ENCODE data around the gene LIMS3.
"Not testable (repeated sequence)": the region's sequence is repeated elsewhere in the genome, so short reads cannot be mapped to it uniquely, and the experiment has no call there.

LIMS3 gene

DNA sequence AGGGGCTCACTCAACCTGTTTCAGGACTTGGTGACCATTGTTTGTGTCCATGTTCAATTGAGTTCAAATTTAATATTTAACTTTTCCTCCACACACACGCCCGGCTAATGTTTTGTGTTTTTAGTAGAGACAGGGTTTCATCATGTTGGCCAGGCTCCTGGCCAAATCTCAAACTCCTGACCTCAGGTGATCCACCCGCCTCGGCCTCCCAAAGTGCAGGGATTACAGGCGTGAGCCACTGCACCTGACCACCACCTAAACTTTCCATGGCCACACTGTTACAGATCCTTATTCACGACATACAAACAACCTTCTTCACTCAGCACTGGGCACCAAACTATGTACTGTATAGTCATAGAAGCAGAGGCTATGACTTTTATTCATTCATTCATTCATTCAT is 4.3 kb upstream of the LIMS3 start:
- not testable (repeated sequence) for H4K91ac ChIP-seq (ENCODE audit: low read depth, low read length, poor library complexity); H3K79me1 ChIP-seq (ENCODE audit: low read depth, low read length); H3K4me2 ChIP-seq (ENCODE audit: insufficient read depth, low read length, poor library complexity, severe bottlenecking); H3K18ac ChIP-seq (ENCODE audit: low read length); H3K9me3 ChIP-seq (replicated peaks in 1 of 2; ENCODE audit: control insufficient read depth in 2 of 2, insufficient read depth in 1 of 2, low read depth in 1 of 2, low read length in 2 of 2); H3K4ac ChIP-seq (ENCODE audit: low read length); H3K4me3 ChIP-seq (ENCODE audit: low read length in 2 of 2); H3K36me3 ChIP-seq (replicated peaks in 1 of 2; ENCODE audit: control insufficient read depth in 2 of 2, insufficient read depth in 2 of 2, low read length in 2 of 2); H3K4me1 ChIP-seq (ENCODE audit: control insufficient read depth in 2 of 2, insufficient read depth in 1 of 2, low read depth in 1 of 2, low read length in 2 of 2); H2BK12ac ChIP-seq (ENCODE audit: low read length); H3K23ac ChIP-seq (ENCODE audit: low read depth, low read length, poor library complexity); H3K27ac ChIP-seq (replicated peaks; ENCODE audit: low read length); H2BK120ac ChIP-seq (ENCODE audit: low read depth, low read length); H3K14ac ChIP-seq (ENCODE audit: low read length); H3K27me3 ChIP-seq (ENCODE audit: control insufficient read depth in 3 of 3, insufficient read depth in 3 of 3, low read depth in 1 of 3, low read length in 3 of 3); H2AFZ ChIP-seq (ENCODE audit: low read length); H2BK15ac ChIP-seq (ENCODE audit: low read length); H3K9ac ChIP-seq (ENCODE audit: low read depth, low read length, poor library complexity); H2AK5ac ChIP-seq (ENCODE audit: low read depth, low read length); H2BK5ac ChIP-seq (ENCODE audit: low read length); H4K8ac ChIP-seq (ENCODE audit: low read depth, low read length); DNase-seq (ENCODE audit: low spot score)
- WGBS, 2 donors (ENCODE audit: extremely low coverage in 2 of 2, insufficient read length in 2 of 2, insufficient replicate concordance in 1 of 2), result no CpG with 5 or more reads among the region's 6 CpGs

DNA sequence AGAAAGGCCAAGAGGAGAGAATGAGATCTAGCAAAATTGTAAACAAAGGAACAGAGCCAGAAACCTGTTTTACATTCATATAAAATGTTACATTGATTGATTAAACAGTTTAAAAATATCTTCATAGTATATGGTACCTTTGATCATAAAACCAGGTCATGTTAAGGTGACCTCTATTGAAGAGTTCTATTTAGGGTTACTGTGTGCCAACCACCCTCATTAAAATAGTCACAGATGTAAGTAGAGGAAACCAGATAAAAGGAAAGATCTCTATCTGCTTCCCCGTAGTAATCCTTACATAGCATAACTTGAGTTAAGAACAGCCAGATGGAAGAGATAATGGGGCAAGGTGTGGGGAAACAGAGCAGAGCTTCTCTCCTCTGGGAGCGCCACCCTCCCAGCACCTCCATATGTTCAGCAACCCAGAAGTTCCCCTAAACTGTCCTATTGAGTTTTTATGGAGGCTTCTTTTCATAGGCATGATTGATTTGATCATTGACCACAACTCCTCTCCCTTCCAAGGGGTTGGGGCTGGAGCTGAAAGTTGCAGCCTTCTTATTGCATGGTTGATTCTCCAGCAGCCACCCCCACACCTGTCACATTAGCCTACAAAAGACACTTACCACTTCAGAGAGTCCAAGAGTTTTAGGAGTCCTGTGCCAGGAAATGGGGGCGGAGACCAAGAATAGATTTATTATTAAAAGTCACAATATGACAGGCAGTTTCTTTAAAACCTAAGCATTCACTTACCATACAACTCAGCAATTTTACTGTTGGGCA is 3.2 kb upstream of the LIMS3 start:
- H3K4me2 ChIP-seq (ENCODE audit: insufficient read depth, low read length, poor library complexity, severe bottlenecking); H2AK5ac ChIP-seq (ENCODE audit: low read depth, low read length); H2BK15ac ChIP-seq (ENCODE audit: low read length); H3K9me3 ChIP-seq (replicated peaks in 1 of 2; ENCODE audit: control insufficient read depth in 2 of 2, insufficient read depth in 1 of 2, low read depth in 1 of 2, low read length in 2 of 2); H3K4me3 ChIP-seq (ENCODE audit: low read length in 2 of 2); H4K91ac ChIP-seq (ENCODE audit: low read depth, low read length, poor library complexity); H4K8ac ChIP-seq (ENCODE audit: low read depth, low read length); H3K4ac ChIP-seq (ENCODE audit: low read length); H3K18ac ChIP-seq (ENCODE audit: low read length); H3K4me1 ChIP-seq (ENCODE audit: control insufficient read depth in 2 of 2, insufficient read depth in 1 of 2, low read depth in 1 of 2, low read length in 2 of 2); DNase-seq (ENCODE audit: low spot score); H3K27ac ChIP-seq (replicated peaks; ENCODE audit: low read length); H3K9ac ChIP-seq (ENCODE audit: low read depth, low read length, poor library complexity); H3K27me3 ChIP-seq (ENCODE audit: control insufficient read depth in 3 of 3, insufficient read depth in 3 of 3, low read depth in 1 of 3, low read length in 3 of 3); H3K79me1 ChIP-seq (ENCODE audit: low read depth, low read length); H3K36me3 ChIP-seq (replicated peaks in 1 of 2; ENCODE audit: control insufficient read depth in 2 of 2, insufficient read depth in 2 of 2, low read length in 2 of 2); H2AFZ ChIP-seq (ENCODE audit: low read length); H3K23ac ChIP-seq (ENCODE audit: low read depth, low read length, poor library complexity); H3K14ac ChIP-seq (ENCODE audit: low read length); H2BK12ac ChIP-seq (ENCODE audit: low read length); H2BK5ac ChIP-seq (ENCODE audit: low read length); H2BK120ac ChIP-seq (ENCODE audit: low read depth, low read length): not testable (repeated sequence)
- WGBS, 2 donors (ENCODE audit: extremely low coverage in 2 of 2, insufficient read length in 2 of 2, insufficient replicate concordance in 1 of 2), result no CpG with 5 or more reads among the region's 3 CpGs

DNA sequence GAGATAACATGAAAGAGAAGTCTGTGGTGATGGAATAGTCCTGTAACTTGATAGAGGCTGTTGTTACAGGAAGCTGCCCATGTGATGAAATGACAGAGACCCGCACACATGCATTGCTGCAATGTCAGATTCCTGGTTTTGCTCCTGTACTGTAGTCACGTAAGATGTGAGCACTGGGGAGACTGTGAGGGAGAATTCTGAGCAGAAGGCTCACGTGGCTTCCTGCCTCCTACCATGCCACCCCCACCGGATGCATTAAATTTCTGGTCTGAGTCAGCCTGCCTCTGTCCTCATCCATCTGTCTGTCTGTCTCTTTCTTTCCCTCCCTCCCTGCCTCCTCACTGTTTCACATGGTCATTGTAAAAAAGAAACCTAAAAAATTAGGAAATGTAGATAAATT is 2.3 kb upstream of the LIMS3 start:
- H3K4me3 ChIP-seq (ENCODE audit: low read length in 2 of 2); H3K36me3 ChIP-seq (replicated peaks in 1 of 2; ENCODE audit: control insufficient read depth in 2 of 2, insufficient read depth in 2 of 2, low read length in 2 of 2); H3K27ac ChIP-seq (replicated peaks; ENCODE audit: low read length); H3K4ac ChIP-seq (ENCODE audit: low read length); H3K4me2 ChIP-seq (ENCODE audit: insufficient read depth, low read length, poor library complexity, severe bottlenecking); H2BK5ac ChIP-seq (ENCODE audit: low read length); H3K14ac ChIP-seq (ENCODE audit: low read length); H3K4me1 ChIP-seq (ENCODE audit: control insufficient read depth in 2 of 2, insufficient read depth in 1 of 2, low read depth in 1 of 2, low read length in 2 of 2); H2AFZ ChIP-seq (ENCODE audit: low read length); H3K79me1 ChIP-seq (ENCODE audit: low read depth, low read length); DNase-seq (ENCODE audit: low spot score); H3K9me3 ChIP-seq (replicated peaks in 1 of 2; ENCODE audit: control insufficient read depth in 2 of 2, insufficient read depth in 1 of 2, low read depth in 1 of 2, low read length in 2 of 2); H2BK12ac ChIP-seq (ENCODE audit: low read length); H4K8ac ChIP-seq (ENCODE audit: low read depth, low read length); H3K23ac ChIP-seq (ENCODE audit: low read depth, low read length, poor library complexity); H3K27me3 ChIP-seq (ENCODE audit: control insufficient read depth in 3 of 3, insufficient read depth in 3 of 3, low read depth in 1 of 3, low read length in 3 of 3); H3K18ac ChIP-seq (ENCODE audit: low read length); H3K9ac ChIP-seq (ENCODE audit: low read depth, low read length, poor library complexity); H2BK120ac ChIP-seq (ENCODE audit: low read depth, low read length); H2BK15ac ChIP-seq (ENCODE audit: low read length); H4K91ac ChIP-seq (ENCODE audit: low read depth, low read length, poor library complexity); H2AK5ac ChIP-seq (ENCODE audit: low read depth, low read length): not testable (repeated sequence)
- no CpG with 5 or more reads among the region's 4 CpGs for WGBS, 2 donors (ENCODE audit: extremely low coverage in 2 of 2, insufficient read length in 2 of 2, insufficient replicate concordance in 1 of 2)

DNA sequence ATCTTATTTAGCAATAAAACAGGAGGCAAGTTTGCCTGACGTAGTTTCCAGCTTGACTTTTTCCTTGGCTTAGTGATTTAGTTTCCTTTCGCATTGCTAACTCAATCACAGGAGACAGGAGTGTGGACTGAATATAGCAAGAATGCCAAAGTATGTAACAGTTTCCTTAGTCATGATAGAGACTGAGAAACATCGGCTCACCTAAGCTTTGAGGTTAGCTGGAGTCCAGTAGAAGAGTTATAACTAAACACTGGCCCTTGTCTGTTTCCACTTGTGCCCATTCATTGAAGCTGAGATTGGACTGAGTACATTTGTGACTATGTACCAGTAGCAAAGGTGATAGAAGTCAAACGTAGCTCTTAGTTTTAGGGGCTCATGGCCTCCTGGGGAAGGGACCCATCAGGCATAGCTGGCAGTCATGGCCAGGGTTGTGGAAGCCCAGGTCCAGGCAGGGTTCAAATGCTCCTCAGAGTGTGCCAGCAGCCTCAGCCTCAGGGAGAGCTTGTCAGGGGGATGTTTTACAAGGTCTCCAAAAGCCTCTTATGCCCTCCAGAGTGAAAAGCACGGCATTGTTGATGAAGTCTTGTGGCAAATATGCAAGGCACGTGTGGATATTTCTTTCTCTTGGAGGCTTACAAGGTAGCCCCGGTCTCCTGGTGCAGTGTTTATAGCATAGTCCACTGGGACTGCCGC is 573 bp upstream of the LIMS3 start:
- H3K4me2 ChIP-seq (ENCODE audit: insufficient read depth, low read length, poor library complexity, severe bottlenecking); H3K4me1 ChIP-seq (ENCODE audit: control insufficient read depth in 2 of 2, insufficient read depth in 1 of 2, low read depth in 1 of 2, low read length in 2 of 2); H3K27me3 ChIP-seq (ENCODE audit: control insufficient read depth in 3 of 3, insufficient read depth in 3 of 3, low read depth in 1 of 3, low read length in 3 of 3); H3K4me3 ChIP-seq (ENCODE audit: low read length in 2 of 2); H3K36me3 ChIP-seq (replicated peaks in 1 of 2; ENCODE audit: control insufficient read depth in 2 of 2, insufficient read depth in 2 of 2, low read length in 2 of 2); H2BK5ac ChIP-seq (ENCODE audit: low read length); H2AK5ac ChIP-seq (ENCODE audit: low read depth, low read length); H2BK15ac ChIP-seq (ENCODE audit: low read length); H4K8ac ChIP-seq (ENCODE audit: low read depth, low read length); H3K79me1 ChIP-seq (ENCODE audit: low read depth, low read length); H3K9ac ChIP-seq (ENCODE audit: low read depth, low read length, poor library complexity); DNase-seq (ENCODE audit: low spot score); H3K27ac ChIP-seq (replicated peaks; ENCODE audit: low read length); H4K91ac ChIP-seq (ENCODE audit: low read depth, low read length, poor library complexity); H3K14ac ChIP-seq (ENCODE audit: low read length); H3K9me3 ChIP-seq (replicated peaks in 1 of 2; ENCODE audit: control insufficient read depth in 2 of 2, insufficient read depth in 1 of 2, low read depth in 1 of 2, low read length in 2 of 2); H3K4ac ChIP-seq (ENCODE audit: low read length); H2BK12ac ChIP-seq (ENCODE audit: low read length); H2AFZ ChIP-seq (ENCODE audit: low read length); H2BK120ac ChIP-seq (ENCODE audit: low read depth, low read length); H3K23ac ChIP-seq (ENCODE audit: low read depth, low read length, poor library complexity); H3K18ac ChIP-seq (ENCODE audit: low read length): not testable (repeated sequence)
- no CpG with 5 or more reads among the region's 8 CpGs for WGBS, 2 donors (ENCODE audit: extremely low coverage in 2 of 2, insufficient read length in 2 of 2, insufficient replicate concordance in 1 of 2)
